ENCODE data around the gene KRIT1. TPM values are rescaled to one million over a fixed set of nuclear protein-coding genes. Genes with fewer than 3 reads are reported as not detected.
"Not testable (repeated sequence)": the region's sequence is repeated elsewhere in the genome, so short reads cannot be mapped to it uniquely, and the experiment has no call there.

Gene KRIT1
- total RNA-seq: 10 to 100 TPM; 37.9 to 38.1 TPM
- long read RNA-seq, donor 1, partial matches to known transcripts: 1 of 5 reads
- long read RNA-seq, donor 1, other reads (novel, unspliced or antisense): 4 of 5 reads
- long read RNA-seq, donor 2, partial matches to known transcripts: 0 of 6 reads
- long read RNA-seq, donor 2, other reads (novel, unspliced or antisense): 6 of 6 reads

DNA sequence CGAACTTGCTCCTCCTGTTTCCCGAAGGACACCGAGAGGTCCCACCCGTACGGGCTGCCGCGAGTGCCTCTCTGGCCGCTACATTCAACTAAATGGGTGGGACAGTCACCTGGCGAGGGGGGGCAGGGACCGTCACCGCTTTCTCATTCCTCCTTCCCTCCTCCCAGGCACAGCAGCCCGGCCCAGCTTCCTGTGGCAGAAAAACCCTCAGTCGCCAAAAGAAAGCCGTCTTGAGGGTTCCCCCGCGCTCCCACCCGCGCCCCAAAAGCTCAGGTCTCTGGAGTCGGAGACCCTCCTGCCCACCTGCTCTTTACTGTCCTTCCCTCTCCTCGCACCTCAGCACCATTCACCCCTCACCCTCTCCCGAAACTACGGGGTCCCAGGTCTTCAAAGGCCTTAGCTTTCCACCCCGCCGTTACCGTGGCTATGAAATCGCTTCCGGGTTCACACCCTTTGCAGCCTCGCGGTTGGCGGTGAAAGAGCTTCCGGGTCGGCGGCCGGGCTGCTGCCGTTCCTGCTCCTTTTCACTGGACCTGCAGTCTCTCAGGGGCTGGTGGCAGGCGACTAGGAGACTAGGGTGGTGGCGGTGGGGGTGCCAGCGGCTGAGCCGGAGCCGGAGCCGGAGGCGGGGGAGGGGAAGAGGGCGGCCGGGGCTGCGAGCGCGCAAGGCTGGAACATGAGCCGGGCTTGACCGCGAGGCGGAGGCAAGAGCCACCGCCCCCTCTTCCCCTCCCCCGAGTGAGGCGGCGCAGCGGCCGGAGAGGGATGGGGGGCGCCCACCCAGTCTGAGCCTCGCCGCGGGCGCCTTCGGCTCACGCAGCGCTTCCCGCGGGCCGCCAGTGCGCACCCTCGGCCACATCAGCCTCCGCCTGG lies at the start of gene KRIT1, which contains the start of gene ANKIB1:
TSS of gene KRIT1 (minus strand) at position 428 of the 873 bp plus-strand sequence. CDS start 3,779 bp downstream, outside the sequence.
TSS of gene ANKIB1 (plus strand) at position 488 of the 873 bp plus-strand sequence. CDS start 49,005 bp downstream, outside the sequence.
- peak; percentile 95 for DNase-seq (ENCODE audit: low spot score)
- intact Hi-C loops (cut with DNase I): loop anchor here in 1 of 2 donors (10.0 kb wide), 1 partner anchor 319 kb away; no protein-coding TSS in a partner anchor

DNA sequence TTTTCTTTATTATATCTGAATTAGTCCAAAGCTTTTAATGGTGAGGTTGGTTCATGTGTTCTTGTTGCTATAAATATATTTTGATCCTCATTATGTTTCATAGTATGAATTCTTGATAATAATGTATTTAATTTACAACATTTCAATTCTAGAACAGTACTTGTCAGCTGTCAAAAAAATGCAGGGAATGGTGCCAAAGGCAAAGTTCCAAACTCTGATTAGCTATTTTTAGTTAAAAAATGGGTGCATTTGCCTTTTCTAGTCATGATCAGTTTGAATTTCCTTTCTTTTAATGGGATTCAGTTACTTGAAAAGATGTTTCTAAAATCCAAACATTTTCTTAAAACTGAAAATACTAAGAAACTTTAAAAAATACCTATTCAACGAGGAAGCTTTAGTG lies 49.7 kb upstream of the KRIT1 start:
- DNase-seq (ENCODE audit: low spot score): no peak
- intact Hi-C loops (cut with DNase I): no loop called here

DNA sequence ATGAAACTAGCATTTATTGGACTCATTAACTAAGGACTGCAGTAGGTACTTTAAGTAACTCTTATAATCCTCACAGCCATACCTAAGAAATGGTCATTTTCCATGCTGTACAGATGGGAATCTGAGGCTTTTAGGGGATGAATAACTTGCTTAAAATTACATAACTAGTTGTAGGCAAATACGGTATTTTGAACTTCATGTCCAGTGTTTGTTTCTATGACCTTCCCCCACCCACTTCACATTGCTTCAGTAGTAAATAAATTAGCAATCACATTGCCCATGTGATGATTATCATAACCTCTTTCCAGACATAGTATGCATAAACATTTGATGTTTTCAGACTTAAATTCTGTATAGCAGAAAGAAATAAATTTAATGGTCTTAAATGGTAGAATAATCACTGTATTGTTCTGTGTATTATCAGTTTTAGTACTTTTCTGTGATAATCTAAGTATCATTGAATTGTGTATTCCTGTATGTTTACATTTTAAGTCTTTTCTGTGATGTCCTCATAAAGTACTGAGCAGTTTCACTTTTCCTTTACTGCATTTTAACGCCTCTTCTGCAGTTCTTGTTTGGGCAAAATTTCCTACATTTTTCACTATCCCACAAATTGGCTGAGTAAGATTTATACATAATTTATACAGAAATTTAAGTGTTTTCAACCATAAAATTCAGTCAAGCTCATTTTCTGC lies 48.3 kb upstream of the KRIT1 start:
- no peak for DNase-seq (ENCODE audit: low spot score)
- intact Hi-C loops (cut with DNase I): no loop called here

DNA sequence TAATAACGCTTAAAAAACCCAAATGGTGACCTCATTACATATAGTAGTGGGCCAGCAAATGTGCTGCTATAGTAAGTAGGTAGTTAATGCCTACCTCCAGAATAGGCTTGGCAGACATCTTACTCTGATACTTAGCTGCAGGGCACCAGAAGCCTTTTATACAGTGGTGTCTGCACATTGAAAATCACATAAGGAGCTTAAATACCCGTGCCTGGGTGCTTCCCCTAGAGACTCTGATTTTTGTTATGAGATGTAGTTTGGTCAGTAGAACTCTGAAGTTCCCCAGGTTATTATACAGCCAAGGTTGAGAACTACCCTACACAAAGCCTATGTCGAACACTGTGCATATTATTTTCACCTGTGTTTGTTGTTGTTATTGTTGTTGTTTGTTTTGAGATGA lies 47.3 kb upstream of the KRIT1 start:
- no peak for DNase-seq (ENCODE audit: low spot score)
- intact Hi-C loops (cut with DNase I): no loop called here

DNA sequence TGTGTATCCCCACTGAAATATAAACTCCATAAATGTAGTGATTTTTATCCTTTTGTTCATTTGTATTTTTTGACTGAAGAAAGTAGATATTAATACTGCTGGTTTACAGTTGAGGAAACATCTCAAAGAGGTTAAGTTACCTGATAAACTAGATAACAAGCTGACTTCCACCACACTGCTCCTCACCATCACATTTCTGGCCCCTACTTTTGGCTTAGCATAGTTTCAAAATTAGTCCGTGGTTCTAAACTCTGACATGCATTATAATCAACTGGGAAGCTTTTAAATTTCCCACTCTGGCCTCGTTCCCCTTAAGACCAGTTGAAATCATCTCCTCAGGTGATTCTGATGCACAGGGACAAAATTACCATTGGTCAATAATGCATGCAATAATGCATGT lies 43.6 kb upstream of the KRIT1 start:
- intact Hi-C loops (cut with DNase I): no loop called here
- DNase-seq (ENCODE audit: low spot score): no peak

DNA sequence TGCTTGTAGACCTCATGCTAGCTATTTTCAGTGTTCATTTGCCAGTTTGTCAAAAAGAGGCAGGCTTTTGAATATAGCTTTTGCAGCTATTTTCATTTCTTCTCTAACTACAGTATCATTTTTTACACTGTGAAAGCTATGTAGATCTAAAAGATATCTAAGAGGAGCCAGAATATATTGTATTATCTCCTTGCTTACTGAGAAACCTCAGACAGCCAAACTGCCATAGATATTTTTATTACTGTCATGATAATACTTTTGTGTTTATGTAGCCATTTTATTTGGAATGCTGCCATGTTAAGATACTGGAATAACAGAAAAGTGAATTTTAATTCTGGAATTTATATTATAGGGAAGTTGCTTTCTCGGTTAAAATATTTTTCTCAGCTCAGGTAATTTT lies 37.2 kb upstream of the KRIT1 start:
- DNase-seq (ENCODE audit: low spot score): no peak
- intact Hi-C loops (cut with DNase I): no loop called here

DNA sequence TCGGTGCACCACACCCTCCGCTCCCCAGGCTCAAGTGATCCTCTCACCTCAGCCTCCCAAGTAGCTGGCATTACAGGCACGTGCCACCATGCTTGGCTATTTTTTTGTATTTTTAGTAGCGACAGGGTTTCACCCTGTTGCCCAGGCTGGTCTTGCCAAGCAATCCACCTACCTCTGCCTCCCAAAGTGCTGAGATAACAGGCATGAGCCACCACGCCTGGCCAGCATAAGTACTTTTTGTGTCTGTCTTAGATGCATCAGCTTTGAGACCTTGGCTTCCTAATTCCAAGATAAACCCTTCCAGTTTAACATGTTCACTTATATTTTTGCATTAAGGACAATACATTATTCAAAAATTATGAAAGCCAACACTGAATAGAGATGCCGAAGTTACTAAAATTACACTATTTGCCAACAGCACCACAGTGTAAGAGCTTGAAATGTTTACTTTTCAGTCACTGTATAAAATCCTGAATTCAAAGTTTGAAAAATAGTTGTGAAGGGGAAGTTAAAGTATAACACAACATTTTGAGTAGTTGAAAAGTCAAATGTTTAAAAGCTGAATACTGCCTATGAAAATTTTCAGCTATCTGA lies 36.6 kb upstream of the KRIT1 start:
- intact Hi-C loops (cut with DNase I): no loop called here
- no peak for DNase-seq (ENCODE audit: low spot score)

DNA sequence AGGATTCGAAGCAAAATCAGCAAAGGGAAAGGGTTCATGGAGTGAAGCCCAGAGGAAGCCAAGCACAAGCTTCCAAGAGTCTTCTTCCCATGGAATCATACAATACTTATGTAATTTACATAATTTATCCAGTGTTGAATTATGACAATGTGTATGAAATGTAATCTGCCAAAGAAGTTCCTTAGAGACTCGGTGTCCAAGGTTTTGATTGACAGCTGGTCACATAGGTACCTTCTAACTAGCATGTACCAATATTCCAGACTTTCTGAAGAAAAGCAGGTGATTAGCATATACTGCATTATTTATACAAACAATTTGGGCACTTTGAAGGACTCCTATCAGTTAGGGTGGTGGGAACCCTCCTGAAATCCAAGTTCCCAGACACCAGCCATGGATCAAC lies 35.3 kb upstream of the KRIT1 start:
- no peak for DNase-seq (ENCODE audit: low spot score)

DNA sequence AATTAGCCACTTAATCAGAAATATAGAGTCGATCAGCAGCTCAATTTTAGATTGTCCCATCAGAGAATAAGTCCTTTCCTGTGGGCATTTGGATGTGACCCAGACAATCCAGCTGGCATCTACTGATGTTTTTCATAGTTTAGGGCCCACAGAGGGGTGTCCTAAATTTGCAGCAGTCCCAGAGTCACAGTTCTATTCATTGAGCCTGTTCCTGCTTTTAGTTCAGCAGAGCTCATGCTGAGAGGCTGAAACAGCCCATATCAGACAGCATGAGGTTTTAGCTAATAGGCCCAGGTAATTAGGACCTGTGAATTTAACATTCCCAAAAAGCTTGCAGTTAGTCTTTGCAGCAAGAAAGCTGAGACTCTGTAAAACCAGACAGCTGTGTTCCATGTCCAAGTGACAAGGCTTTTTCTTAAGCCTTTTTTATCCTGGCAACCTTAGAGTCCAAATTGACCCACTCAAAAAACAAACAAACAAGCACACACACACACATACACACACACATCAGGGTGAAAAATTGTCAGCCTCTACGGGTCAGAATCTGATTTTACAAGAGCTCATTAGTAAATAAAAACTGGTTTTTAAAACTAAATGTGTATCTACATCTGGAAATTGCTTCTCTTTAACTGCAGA lies 33.8 kb upstream of the KRIT1 start:
- intact Hi-C loops (cut with DNase I): no loop called here
- no peak for DNase-seq (ENCODE audit: low spot score)

More for the DNA sequence above, 35.3 kb upstream of the KRIT1 start:
- intact Hi-C loops (cut with DNase I): no loop called here

DNA sequence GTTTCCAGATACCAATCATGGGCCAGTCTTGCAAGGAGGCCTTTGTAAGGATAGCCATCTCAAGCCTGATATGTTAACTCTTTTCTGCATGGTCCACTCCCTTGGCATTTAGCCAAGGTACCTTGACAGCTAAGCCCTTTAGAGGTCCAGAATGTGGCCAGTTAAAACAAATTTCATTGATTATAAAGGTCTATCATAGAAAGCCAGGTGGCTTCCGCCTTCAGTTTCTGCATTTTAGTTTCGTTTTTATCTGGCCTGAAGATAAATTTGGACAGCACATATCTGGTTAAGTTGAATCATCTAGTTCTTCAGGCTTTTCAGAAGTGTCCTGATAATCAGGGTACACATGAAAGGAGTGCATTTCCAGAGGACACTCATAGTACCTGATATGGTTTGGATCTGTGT lies 30.7 kb upstream of the KRIT1 start:
- DNase-seq (ENCODE audit: low spot score): no peak
- intact Hi-C loops (cut with DNase I): no loop called here

DNA sequence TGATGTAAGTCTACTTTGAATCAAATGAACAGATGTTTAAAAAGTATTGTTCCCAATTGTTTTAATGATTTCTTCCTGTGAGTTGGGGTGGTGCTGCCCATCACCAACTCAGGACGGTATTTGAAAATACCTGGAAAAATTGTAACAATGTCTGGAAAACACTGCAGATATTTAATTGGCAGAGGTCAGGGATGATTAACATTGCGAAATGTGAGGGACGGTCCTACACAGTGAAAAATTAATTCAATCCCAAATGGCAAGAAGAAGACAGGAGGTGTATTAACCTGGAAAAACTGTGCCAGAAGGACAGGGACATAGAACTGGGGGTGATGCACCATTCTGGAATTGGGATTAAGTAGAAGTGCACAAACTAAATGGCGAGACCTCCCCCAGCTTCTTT lies 29.6 kb upstream of the KRIT1 start:
- intact Hi-C loops (cut with DNase I): no loop called here
- no peak for DNase-seq (ENCODE audit: low spot score)

DNA sequence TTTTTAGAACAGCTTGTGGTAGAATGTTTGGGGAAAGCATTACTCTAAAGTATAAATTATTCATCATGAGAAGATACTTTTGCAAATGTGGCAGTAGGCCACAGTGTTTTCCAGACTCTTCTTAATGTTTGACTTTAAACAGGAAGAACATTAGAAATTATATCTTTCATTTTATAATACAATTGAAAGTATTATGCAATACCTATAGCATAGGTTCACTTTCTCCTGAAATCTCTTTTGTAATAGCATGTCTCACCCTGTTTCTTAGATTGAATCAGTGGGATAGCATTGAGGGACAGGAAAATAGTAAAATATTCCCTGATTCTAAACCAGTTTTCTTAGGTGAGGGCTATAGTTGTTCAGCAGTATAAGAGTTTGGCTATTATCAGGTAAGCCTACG lies 23.2 kb upstream of the KRIT1 start:
- intact Hi-C loops (cut with DNase I): no loop called here

DNA sequence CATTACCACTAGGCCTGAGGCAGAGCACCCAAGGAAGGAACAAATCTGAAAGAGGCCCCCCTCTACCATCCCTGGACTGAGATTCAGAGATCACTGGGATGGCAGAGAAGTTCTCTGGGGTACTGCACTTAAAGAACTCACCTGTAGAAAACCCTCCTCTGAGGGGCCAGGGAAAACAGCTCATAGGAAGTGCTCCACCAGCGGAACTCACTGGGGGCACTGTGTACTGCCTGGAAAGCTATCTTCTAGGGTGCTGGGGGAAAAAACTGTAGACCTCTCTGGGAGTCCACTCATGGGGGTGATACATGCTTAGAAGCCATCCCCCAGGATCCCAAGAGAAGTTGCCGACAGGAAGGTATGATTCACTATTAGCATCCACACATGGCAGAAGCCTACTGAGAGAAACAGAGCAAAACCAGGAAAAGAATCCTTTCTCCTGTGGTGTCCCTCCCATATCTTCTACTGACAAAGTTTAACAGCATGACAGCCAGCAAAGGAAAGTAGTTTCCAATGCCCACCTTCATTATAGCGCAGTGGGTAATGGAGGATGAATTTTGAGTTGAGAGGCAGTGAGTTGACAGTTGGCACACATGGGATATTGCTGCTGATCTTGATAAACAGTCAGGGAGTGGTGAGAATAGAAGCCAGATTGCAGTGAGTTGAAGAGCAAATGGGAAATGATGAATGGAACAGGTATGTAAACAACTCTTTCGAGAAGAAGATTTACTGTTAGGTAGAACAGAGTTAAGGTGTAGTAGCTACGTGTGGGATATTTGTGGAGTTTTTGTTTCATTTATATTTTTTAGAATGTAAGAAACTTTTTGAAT lies 20.9 kb upstream of the KRIT1 start:
- intact Hi-C loops (cut with DNase I): no loop called here

More for the DNA sequence above, 23.2 kb upstream of the KRIT1 start:
- DNase-seq (ENCODE audit: low spot score): no peak

DNA sequence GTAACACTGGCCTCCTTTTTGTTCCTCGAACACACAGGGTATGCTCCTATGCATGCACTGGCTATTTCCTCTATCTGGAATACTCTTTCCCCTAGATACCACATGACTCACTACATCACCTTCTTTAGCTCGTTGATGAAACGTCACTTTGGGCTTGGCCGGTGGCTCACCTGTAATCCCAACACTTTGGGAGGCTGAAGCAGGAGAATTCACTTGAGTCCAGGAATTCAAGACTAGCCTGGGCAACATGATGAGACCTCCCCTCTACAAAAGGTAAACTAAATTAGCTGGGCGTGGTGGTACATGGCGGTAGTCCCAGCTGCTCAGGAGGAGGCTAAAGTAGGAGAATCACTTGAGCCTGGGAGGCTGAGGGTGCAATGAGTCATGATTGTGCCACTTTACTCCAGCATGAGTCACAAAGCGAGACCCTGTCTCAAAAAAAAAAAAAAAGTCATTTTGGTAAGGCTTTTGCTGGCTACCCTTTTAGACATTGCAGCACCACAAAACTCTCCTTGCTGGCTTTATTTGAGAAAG lies 14.6 kb upstream of the KRIT1 start:
- no peak for DNase-seq (ENCODE audit: low spot score)
- intact Hi-C loops (cut with DNase I): no loop called here

More for the DNA sequence above, 20.9 kb upstream of the KRIT1 start:
- DNase-seq (ENCODE audit: low spot score): no peak

DNA sequence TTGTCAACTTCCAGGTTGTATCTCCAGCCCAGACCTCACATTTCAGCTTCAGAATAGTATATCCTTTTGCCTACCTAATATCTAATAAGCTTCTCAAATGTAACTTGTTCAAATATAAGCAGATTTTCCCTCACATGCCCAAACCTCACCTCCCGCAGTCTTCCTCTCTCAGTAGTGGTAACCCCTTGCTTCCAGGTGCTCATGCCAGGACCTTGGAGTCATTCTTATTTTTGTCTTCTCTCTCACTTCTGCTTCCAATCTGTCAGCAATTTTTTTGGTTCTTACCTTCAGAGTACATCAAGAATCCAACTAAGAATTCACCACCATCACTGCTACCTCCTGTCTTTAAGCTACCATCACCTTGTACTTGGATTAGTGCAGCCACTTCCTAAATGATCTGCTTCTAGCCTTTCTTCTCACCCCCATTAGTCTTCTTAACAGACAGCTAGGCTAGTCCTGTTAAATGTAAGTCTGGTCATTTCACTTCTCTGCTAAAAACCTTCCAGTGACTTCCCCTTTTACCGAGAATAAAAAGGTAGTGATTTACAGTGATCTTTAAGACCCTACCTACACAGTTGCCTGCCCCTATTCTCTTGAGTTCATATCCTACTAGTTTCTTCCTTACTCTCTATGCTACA lies 14.0 kb upstream of the KRIT1 start:
- intact Hi-C loops (cut with DNase I): no loop called here

DNA sequence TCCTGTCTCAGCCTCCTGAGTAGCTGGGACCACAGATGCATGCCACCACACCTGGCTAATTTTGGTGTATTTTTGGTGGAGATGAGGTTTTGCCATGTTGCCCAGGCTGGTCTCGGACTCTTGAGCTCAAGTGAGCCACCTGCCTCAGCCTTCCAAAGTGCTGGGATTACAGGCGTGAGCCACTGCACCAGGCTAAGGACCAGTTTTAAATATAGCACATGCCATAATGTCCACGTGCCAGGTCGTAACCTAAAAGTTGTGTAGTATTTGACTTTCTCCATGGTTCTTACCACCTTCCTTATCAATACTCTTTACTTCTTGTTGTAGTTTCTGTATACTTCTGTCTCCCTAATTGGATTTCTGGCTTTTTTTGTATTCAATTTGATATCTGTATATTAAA lies 13.3 kb upstream of the KRIT1 start:
- DNase-seq (ENCODE audit: low spot score): no peak
- intact Hi-C loops (cut with DNase I): no loop called here

More for the DNA sequence above, 14.0 kb upstream of the KRIT1 start:
- DNase-seq (ENCODE audit: low spot score): no peak

DNA sequence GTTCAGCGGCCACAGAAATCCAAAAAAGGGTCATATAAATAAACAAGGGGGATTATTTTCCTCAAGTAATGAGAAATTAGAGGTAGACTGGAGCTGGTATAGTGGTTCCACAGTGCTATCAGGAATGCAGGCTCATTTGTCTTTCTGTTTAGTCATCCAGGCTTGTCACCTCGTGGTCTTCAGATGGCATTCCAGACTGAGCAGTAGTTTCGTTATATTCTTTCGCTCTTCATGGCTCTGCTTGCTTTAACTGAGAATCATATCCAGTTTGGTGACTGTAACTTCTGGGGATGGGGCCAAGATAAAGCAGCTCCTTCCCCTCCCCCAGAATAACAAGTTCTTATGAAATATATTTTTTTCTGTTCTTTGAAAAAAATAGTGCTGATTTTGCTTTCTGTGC lies 9.6 kb upstream of the KRIT1 start:
- DNase-seq (ENCODE audit: low spot score): no peak
- intact Hi-C loops (cut with DNase I): no loop called here

DNA sequence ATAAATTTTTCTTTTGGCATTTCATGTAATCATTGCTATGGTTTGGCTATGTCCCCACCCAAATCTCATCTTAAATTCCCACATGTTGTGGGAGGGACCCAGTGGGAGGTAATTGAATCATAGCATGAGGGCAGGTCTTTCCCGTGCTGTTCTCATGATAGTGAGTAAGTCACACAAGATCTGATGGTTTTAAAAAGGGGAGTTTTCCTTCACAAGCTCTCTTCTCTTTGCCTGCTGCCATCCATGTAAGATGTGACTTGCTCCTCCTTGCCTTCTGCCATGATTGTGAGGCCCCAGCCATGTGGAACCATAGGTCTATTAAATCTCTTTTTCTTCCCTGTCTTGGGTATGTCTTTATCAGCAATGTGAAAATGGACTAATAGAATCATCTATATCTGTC lies 9.1 kb upstream of the KRIT1 start:
- DNase-seq (ENCODE audit: low spot score); intact Hi-C loops (cut with DNase I): not testable (repeated sequence)
